ENCODE data around the gene CXCR6. TPM values are rescaled to one million over a fixed set of nuclear protein-coding genes. Genes with fewer than 3 reads are reported as not detected.

The CXCR6 gene
- total and polyA plus RNA-seq, 5 donors: 0.18 to 0.53 (median 0.40) TPM; not detected in 1

DNA sequence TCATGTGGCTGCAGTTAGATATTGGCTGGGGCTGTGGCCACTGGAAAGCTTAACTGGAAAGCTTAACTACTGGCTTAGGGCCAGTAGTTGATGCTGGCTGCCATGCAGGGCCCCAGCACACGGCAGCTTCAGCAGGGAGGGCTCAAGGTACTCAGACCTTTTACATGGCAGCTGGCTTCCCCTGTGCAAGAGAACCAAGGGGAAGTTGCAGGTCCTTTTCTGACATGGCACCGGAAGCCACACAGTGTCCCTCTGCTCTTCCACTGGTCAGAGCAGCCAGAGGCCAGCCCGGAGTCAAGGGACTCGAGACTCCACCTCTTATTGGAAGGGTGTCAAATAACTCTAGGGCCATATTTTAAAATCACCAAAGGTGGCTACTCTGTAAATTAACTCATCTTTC, 32.4 kb upstream of the CXCR6 start:
- Histone ChIP-seq H3K27me3 (ENCODE audit: control insufficient read depth, insufficient read depth) (no peaks in the 10 kb centered on the region), H3K4me3 (ENCODE audit: low read length) (no peak overlapping the region), H3K9me3 (ENCODE audit: control insufficient read depth, low read length) (no peaks in the 10 kb centered on the region), H3K27ac (ENCODE audit: low read length) (no peak overlapping the region), H3K4me1 (ENCODE audit: control insufficient read depth, insufficient read depth, low read length) (no peaks in the 10 kb centered on the region)
- WGBS: 72% methylated on average over 4 of the region's 4 CpGs
- ATAC-seq (no peak), DNase-seq (no peak)
- intact Hi-C loops (cut with DNase I): no loop called here

DNA sequence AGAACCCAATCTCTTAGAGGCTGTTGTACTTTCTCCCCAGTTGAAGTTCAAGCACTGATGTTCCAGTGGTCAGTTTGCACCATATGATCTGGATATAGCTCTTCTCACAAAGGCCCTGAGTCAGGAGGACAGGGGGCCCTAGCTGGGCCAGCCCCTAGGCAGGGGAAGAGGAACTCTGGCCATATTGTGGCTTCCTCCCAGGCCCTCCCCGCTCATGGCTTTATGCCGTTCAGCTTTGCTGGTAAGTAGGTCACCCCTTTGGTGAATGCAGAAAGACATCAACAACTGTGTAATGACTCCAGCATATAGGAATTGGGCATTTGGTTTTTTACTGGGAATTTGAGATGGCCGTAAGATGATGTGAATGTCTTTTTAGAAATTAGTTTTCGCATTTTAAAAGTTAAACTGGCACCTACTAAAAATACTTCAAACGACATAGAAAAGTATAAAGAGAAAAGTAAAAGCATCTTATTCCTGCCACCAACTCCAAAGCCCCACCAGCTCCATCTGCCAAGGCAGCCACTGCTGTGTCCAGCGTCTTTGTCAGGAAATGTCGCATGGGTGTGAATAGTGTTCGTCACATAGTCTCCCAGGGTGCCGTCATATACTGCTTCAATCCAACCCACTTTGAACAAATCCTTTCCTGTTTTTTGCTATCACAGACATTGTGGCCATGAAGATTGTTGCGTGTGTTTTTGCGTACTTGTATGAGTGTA, 31.6 kb upstream of the CXCR6 start:
- DNase-seq: no peak
- Histone ChIP-seq H3K27ac (ENCODE audit: low read length) (no peak overlapping the region), H3K4me3 (ENCODE audit: low read length) (no peak overlapping the region), H3K27me3 (ENCODE audit: control insufficient read depth, insufficient read depth) (no peaks in the 10 kb centered on the region), H3K4me1 (ENCODE audit: control insufficient read depth, insufficient read depth, low read length) (no peaks in the 10 kb centered on the region), H3K9me3 (ENCODE audit: control insufficient read depth, low read length) (no peaks in the 10 kb centered on the region)
- 92% methylated on average over 11 of the region's 11 CpGs for WGBS
- no peak for ATAC-seq
- intact Hi-C loops (cut with DNase I): no loop called here

- intact Hi-C loops (cut with DNase I): no loop called here
- H3K27ac ChIP-seq (ENCODE audit: low read length): no peak overlapping the region
- H3K9me3 ChIP-seq (ENCODE audit: control insufficient read depth, low read length): no peaks in the 10 kb centered on the region
- H3K27me3 ChIP-seq (ENCODE audit: control insufficient read depth, insufficient read depth): no peaks in the 10 kb centered on the region
- 91% methylated on average over 6 of the region's 6 CpGs for WGBS
- H3K4me1 ChIP-seq (ENCODE audit: control insufficient read depth, insufficient read depth, low read length): no peaks in the 10 kb centered on the region
- no peak overlapping the region for H3K4me3 ChIP-seq (ENCODE audit: low read length)
- ATAC-seq (no peak), DNase-seq (no peak)
Measured at GRCh38 chr3:45912435-45912834, 30.8 kb upstream of the CXCR6 start.

DNA sequence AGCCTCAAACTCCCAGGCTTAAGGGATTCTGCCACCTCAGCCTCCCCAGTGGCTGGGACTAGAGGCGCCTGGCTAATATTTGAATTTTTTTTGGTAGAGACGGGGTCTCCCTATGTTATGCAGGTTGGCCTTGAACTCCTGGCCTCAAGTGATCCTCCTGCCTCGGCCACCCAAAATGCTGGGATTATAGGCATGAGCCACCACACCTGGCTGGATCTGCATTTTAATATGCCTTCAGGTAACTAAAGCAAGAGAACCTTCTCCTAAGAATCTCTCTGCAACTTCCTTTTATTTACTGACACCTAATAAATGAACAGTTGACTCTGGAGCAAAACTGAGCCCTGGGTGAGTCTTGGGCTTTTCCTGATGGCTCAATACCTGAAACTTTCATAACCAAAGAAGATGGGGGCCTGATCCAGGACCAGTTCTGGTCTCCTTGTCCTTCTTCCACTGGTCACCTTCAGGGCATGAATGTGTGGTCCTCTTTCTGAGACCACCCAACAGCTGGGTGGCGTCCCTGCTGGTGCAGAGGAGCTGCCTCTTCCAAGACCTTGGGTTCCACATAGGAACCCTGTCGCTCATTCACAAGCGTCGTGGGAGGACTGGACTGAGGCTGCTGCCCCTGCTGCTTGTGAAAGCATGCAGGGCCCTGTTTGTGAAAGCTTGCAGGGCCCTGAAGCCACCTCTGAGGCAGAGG, 28.8 kb upstream of the CXCR6 start:
- no peaks in the 10 kb centered on the region for H3K9me3 ChIP-seq (ENCODE audit: control insufficient read depth, low read length)
- intact Hi-C loops (cut with DNase I): no loop called here

DNA sequence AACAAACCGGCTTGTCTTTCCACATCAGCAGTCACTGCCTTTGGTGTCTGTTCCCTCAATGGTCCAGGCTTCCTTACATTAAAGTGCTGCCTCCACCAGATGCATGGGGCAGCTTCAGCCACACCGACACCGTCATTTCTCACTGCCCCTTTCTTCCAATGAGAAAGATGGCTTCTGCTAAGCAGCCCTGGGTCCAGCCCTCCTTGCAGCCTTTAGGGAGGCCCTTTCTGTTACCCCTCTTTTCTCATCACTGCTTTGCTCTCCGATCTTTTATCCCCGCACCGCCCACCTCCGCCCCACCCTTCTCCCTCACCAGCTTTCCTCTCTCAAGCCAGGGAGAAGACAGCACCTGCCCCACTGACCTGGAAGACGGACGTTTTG, 28.2 kb upstream of the CXCR6 start:
- Histone ChIP-seq H3K9me3 (ENCODE audit: control insufficient read depth, low read length) (no peaks in the 10 kb centered on the region), H3K4me3 (ENCODE audit: low read length) (no peak overlapping the region), H3K4me1 (ENCODE audit: control insufficient read depth, insufficient read depth, low read length) (no peaks in the 10 kb centered on the region), H3K27ac (ENCODE audit: low read length) (no peak overlapping the region), H3K27me3 (ENCODE audit: control insufficient read depth, insufficient read depth) (no peaks in the 10 kb centered on the region)
- 83% methylated on average over 9 of the region's 9 CpGs for WGBS
- DNase-seq (no peak), ATAC-seq (no peak)
- intact Hi-C loops (cut with DNase I): no loop called here

More for the DNA sequence above, 28.8 kb upstream of the CXCR6 start:
- no peak for DNase-seq
- 91% methylated on average over 7 of the region's 7 CpGs for WGBS
- Histone ChIP-seq H3K27me3 (ENCODE audit: control insufficient read depth, insufficient read depth) (no peaks in the 10 kb centered on the region), H3K27ac (ENCODE audit: low read length) (no peak overlapping the region), H3K4me3 (ENCODE audit: low read length) (no peak overlapping the region), H3K4me1 (ENCODE audit: control insufficient read depth, insufficient read depth, low read length) (no peaks in the 10 kb centered on the region)
- ATAC-seq: no peak

DNA sequence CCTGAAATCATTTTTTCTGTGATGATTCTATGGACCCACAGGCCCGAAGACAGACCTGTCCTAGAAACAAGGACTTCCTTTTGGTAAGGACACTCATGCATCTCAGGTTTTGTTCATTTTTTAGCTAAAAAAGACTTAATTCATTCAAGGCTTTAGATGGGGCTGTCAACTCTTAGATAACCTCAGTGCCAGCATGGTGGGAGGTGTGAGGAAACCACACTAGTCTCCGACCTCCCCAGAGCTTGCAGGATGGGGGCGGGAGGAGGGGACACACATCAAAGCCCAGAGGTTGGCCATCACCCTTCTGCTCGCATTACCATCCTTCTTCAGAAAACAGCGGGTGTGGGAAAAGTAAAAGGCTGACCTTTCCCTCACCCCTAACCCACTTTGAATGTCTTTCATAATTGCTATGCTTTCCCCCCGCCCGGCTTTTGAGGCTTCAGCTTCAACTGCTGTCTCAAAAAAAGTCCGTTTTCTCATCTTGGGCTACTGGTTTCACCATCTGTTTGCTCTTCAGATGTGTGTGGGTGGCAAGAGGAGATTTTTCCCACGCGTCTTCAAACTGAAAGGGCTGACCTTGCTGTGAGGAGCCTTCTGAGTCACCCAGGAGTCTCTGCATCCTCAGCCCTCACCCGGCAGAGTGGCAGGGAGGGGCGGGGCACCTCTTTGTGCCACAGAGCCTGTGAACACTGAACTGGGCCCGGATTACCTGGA, 27.6 kb upstream of the CXCR6 start:
- H3K27ac ChIP-seq (ENCODE audit: low read length): no peak overlapping the region
- H3K9me3 ChIP-seq (ENCODE audit: control insufficient read depth, low read length): no peaks in the 10 kb centered on the region
- no peaks in the 10 kb centered on the region for H3K4me1 ChIP-seq (ENCODE audit: control insufficient read depth, insufficient read depth, low read length)
- DNase-seq: no peak
- WGBS: 50% methylated on average over 13 of the region's 13 CpGs
- no peaks in the 10 kb centered on the region for H3K27me3 ChIP-seq (ENCODE audit: control insufficient read depth, insufficient read depth)
- H3K4me3 ChIP-seq (ENCODE audit: low read length): no peak overlapping the region
- ATAC-seq: peak; percentile 9 to 17
- intact Hi-C loops (cut with DNase I): no loop called here

GRCh38 chr3:45917146-45917898, 25.9 kb upstream of the CXCR6 start:
- intact Hi-C loops (cut with DNase I): no loop called here
- no peak overlapping the region for H3K4me3 ChIP-seq (ENCODE audit: low read length)
- H3K27me3 ChIP-seq (ENCODE audit: control insufficient read depth, insufficient read depth): no peaks in the 10 kb centered on the region
- no peaks in the 10 kb centered on the region for H3K4me1 ChIP-seq (ENCODE audit: control insufficient read depth, insufficient read depth, low read length)
- no peaks in the 10 kb centered on the region for H3K9me3 ChIP-seq (ENCODE audit: control insufficient read depth, low read length)
- ATAC-seq (peak in 1 of 2 donors; percentile 31), DNase-seq (no peak)
- H3K27ac ChIP-seq (ENCODE audit: low read length): no peak overlapping the region
- 86% methylated on average over 6 of the region's 6 CpGs for WGBS

GRCh38 chr3:45921158-45922038, 21.9 kb upstream of the CXCR6 start:
- H3K27ac ChIP-seq (ENCODE audit: low read length): no peak overlapping the region
- no peaks in the 10 kb centered on the region for H3K4me1 ChIP-seq (ENCODE audit: control insufficient read depth, insufficient read depth, low read length)
- no peak overlapping the region for H3K4me3 ChIP-seq (ENCODE audit: low read length)
- intact Hi-C loops (cut with DNase I): loop anchor here in 3 of 4 donors (10.0 kb wide), 3 partner anchors 147 to 407 kb away; no protein-coding TSS in a partner anchor
- ATAC-seq (no peak), DNase-seq (no peak)
- no peaks in the 10 kb centered on the region for H3K27me3 ChIP-seq (ENCODE audit: control insufficient read depth, insufficient read depth)
- WGBS: 89% methylated on average over 14 of the region's 14 CpGs
- H3K9me3 ChIP-seq (ENCODE audit: control insufficient read depth, low read length): no peaks in the 10 kb centered on the region

GRCh38 chr3:45922039-45922326, 21.3 kb upstream of the CXCR6 start:
- H3K27ac ChIP-seq (ENCODE audit: low read length): no peak overlapping the region
- 88% methylated on average over 3 of the region's 3 CpGs for WGBS

DNA sequence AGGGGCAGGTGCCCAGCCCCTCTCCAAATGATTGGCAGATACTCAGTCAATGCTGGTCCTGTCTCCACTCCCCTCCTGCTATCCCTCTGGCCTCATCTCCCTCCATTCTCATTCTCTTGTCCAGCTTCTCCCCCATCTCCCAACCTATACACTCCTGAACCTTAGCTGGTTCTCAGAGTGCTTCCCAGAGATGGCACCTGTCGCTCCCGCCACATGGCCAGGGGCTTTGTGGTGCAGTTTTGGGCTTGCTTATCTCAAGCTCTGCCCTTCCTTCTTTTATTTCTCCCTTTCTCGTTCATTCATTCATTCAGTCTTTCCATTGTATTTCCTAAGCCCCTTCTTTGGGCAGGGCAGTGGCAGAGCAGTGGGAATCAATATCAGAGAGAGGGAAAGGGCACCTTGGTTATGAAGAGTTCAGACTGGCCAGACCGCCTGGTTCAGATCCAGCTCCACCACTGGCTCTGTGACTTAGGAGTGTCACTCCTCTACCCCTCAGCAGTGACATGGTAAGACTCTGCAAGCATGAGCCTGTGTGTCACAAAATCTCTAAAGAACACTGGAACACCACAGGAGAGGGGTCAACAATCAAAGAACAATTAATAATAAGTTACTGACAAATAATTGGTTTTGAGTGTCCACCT, 20.2 kb upstream of the CXCR6 start:
- Histone ChIP-seq H3K27me3 (ENCODE audit: control insufficient read depth, insufficient read depth) (no peaks in the 10 kb centered on the region), H3K9me3 (ENCODE audit: control insufficient read depth, low read length) (no peaks in the 10 kb centered on the region), H3K4me3 (ENCODE audit: low read length) (no peak overlapping the region), H3K4me1 (ENCODE audit: control insufficient read depth, insufficient read depth, low read length) (no peaks in the 10 kb centered on the region), H3K27ac (ENCODE audit: low read length) (no peak overlapping the region)
- DNase-seq: no peak
- 96% methylated on average over 4 of the region's 4 CpGs for WGBS
- intact Hi-C loops (cut with DNase I): loop anchor here in 3 of 4 donors (10.0 kb wide), 3 partner anchors 148 to 408 kb away; no protein-coding TSS in a partner anchor
- no peak for ATAC-seq

More at GRCh38 chr3:45922039-45922326, 21.3 kb upstream of the CXCR6 start:
- Histone ChIP-seq H3K27me3 (ENCODE audit: control insufficient read depth, insufficient read depth) (no peaks in the 10 kb centered on the region), H3K4me3 (ENCODE audit: low read length) (no peak overlapping the region), H3K9me3 (ENCODE audit: control insufficient read depth, low read length) (no peaks in the 10 kb centered on the region), H3K4me1 (ENCODE audit: control insufficient read depth, insufficient read depth, low read length) (no peaks in the 10 kb centered on the region)
- no peak for DNase-seq
- no peak for ATAC-seq
- intact Hi-C loops (cut with DNase I): loop anchor here in 3 of 4 donors (10.0 kb wide), 3 partner anchors 147 to 407 kb away; no protein-coding TSS in a partner anchor

Data from right cardiac atrium (tissue), 5 donors.